ENCODE data around the gene LRMDA. TPM values are rescaled to one million over a fixed set of nuclear protein-coding genes. Genes with fewer than 3 reads are reported as not detected.

LRMDA gene
- total RNA-seq, 2 experiments from 2014 or later: not detected

DNA sequence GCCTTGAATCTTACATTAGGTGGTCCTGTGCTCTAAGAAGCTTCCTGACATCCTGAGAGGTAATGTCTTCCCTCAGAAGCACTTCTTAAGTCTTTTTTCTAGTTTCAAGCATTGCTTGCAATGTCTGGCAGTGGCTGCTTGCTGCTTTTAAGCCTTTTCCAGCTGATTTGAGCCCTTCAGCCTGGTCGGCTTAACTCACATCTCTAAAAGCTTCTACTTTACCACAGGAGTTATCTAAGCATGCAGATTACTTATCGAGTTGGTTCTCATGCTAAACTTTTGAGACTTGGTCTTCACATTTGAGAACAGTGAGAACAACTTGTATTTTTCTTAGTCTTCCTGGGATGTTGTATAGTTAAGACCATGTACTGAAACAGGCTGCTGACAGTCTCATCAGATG is 3.9 kb downstream of the LRMDA start:
- ChIA-PET CTCF (ENCODE audit: unreplicated experiment) (no interaction called here), POLR2A (no interaction called here)
- BruUV-seq (replicated peaks): no TSS peak

DNA sequence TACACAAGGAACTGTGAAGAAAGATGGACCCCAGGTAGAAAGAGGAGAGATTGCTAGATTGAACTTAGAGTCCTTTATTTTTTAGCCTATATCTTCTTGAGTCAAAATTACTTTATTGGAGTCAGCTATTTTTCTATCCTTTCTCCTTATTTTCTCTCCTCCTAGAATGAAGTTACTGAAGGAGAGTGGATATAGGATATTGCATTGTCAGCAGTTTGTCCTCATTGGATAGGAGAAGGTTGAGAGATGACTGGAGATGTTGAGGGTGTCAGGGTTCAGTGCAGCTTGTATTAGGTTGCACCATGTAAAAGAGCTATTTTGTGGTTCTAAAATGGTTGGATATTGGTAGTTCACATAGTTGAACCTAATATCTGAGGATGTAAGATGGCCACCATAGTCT is 5.5 kb downstream of the LRMDA start:
- CTCF ChIA-PET (ENCODE audit: unreplicated experiment): no interaction called here
- POLR2A ChIA-PET: no interaction called here

More for the DNA sequence above, 3.9 kb downstream of the LRMDA start:
- no peaks in the 10 kb centered on the region for H3K79me2 ChIP-seq (ENCODE audit: insufficient read depth, low read depth, low read length)
- no peaks in the 10 kb centered on the region for H3K36me3 ChIP-seq (ENCODE audit: insufficient read depth, low read length)
- H3K27ac ChIP-seq (ENCODE audit: low read depth, low read length, poor library complexity, severe bottlenecking): no peak overlapping the region
- TF ChIP-seq, protein P1, sequence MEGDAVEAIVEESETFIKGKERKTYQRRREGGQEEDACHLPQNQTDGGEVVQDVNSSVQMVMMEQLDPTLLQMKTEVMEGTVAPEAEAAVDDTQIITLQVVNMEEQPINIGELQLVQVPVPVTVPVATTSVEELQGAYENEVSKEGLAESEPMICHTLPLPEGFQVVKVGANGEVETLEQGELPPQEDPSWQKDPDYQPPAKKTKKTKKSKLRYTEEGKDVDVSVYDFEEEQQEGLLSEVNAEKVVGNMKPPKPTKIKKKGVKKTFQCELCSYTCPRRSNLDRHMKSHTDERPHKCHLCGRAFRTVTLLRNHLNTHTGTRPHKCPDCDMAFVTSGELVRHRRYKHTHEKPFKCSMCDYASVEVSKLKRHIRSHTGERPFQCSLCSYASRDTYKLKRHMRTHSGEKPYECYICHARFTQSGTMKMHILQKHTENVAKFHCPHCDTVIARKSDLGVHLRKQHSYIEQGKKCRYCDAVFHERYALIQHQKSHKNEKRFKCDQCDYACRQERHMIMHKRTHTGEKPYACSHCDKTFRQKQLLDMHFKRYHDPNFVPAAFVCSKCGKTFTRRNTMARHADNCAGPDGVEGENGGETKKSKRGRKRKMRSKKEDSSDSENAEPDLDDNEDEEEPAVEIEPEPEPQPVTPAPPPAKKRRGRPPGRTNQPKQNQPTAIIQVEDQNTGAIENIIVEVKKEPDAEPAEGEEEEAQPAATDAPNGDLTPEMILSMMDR (conservative IDR thresholded peaks at IDR 0.05; ENCODE audit: low read length): no peak
- no peak for TF ChIP-seq EZH2phosphoT487 (IDR thresholded peaks at IDR 0.05; ENCODE audit: borderline replicate concordance, low read depth, low read length)
- no peak for DNase-seq (ENCODE audit: low spot score)
- H3K4me3 ChIP-seq (ENCODE audit: low read depth, low read length, poor library complexity, severe bottlenecking): no peak overlapping the region
- intact Hi-C loops (cut with micrococcal nuclease; ENCODE audit: unreplicated experiment): no loop called here
- H3K9me2 ChIP-seq (ENCODE audit: insufficient read depth, low read length): no peaks in the 10 kb centered on the region
- H3K4me1 ChIP-seq (ENCODE audit: insufficient read depth, low read length, poor library complexity, severe bottlenecking): no peaks in the 10 kb centered on the region
- no peak overlapping the region for H2AFZ ChIP-seq (ENCODE audit: low read length)
- no peaks in the 10 kb centered on the region for H3K9me3 ChIP-seq (ENCODE audit: low read length)
- H3K4me2 ChIP-seq (ENCODE audit: low read length): no peak overlapping the region
- H4K20me1 ChIP-seq (ENCODE audit: insufficient read depth, low read length): no peaks in the 10 kb centered on the region

DNA sequence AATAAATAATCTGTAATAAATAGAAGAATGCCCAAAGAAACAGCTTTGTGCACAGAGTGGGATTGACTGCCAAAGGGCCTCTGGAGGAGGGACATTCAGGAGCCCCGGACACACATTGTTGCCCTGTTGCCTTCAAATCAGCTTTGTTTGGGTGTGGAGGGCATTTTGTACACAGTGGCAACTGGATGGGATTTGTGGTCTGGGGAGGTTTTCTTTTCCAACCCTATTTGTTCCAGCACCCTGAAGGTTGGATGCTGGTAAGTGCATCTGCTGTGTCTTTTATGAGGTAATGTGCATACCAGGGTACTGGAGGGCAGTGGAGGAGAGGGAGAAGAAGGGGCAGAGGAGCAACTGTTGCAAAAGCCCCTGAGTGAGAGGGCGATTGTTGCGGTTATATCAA is 6.3 kb downstream of the LRMDA start:
- no peaks in the 10 kb centered on the region for H4K20me1 ChIP-seq (ENCODE audit: insufficient read depth, low read length)
- H2AFZ ChIP-seq (ENCODE audit: low read length): no peak overlapping the region
- ChIA-PET POLR2A (no interaction called here), CTCF (ENCODE audit: unreplicated experiment) (no interaction called here)
- no peak for TF ChIP-seq EZH2phosphoT487 (IDR thresholded peaks at IDR 0.05; ENCODE audit: borderline replicate concordance, low read depth, low read length)
- TF ChIP-seq, protein P1 (conservative IDR thresholded peaks at IDR 0.05; ENCODE audit: low read length): no peak
- H3K27ac ChIP-seq (ENCODE audit: low read depth, low read length, poor library complexity, severe bottlenecking): no peak overlapping the region
- H3K9me2 ChIP-seq (ENCODE audit: insufficient read depth, low read length): no peaks in the 10 kb centered on the region
- H3K4me2 ChIP-seq (ENCODE audit: low read length): no peak overlapping the region
- no TSS peak for BruUV-seq (replicated peaks)
- H3K9me3 ChIP-seq (ENCODE audit: low read length): 0 out of 2 replicates have a peak, but pooled peaks cover 6% of the 10 kb centered on the region
- intact Hi-C loops (cut with micrococcal nuclease; ENCODE audit: unreplicated experiment): no loop called here
- no peaks in the 10 kb centered on the region for H3K4me1 ChIP-seq (ENCODE audit: insufficient read depth, low read length, poor library complexity, severe bottlenecking)
- no peaks in the 10 kb centered on the region for H3K79me2 ChIP-seq (ENCODE audit: insufficient read depth, low read depth, low read length)
- H3K36me3 ChIP-seq (ENCODE audit: insufficient read depth, low read length): no peaks in the 10 kb centered on the region
- no peak for DNase-seq (ENCODE audit: low spot score)
- no peak overlapping the region for H3K4me3 ChIP-seq (ENCODE audit: low read depth, low read length, poor library complexity, severe bottlenecking)

More for the DNA sequence above, 5.5 kb downstream of the LRMDA start:
- Histone ChIP-seq H3K36me3 (ENCODE audit: insufficient read depth, low read length) (no peaks in the 10 kb centered on the region), H2AFZ (ENCODE audit: low read length) (no peak overlapping the region), H3K79me2 (ENCODE audit: insufficient read depth, low read depth, low read length) (no peaks in the 10 kb centered on the region), H3K4me3 (ENCODE audit: low read depth, low read length, poor library complexity, severe bottlenecking) (no peak overlapping the region), H4K20me1 (ENCODE audit: insufficient read depth, low read length) (no peaks in the 10 kb centered on the region), H3K27ac (ENCODE audit: low read depth, low read length, poor library complexity, severe bottlenecking) (no peak overlapping the region), H3K9me2 (ENCODE audit: insufficient read depth, low read length) (no peaks in the 10 kb centered on the region), H3K4me2 (ENCODE audit: low read length) (no peak overlapping the region), H3K4me1 (ENCODE audit: insufficient read depth, low read length, poor library complexity, severe bottlenecking) (no peaks in the 10 kb centered on the region), H3K9me3 (ENCODE audit: low read length) (no peaks in the 10 kb centered on the region)
- no TSS peak for BruUV-seq (replicated peaks)
- intact Hi-C loops (cut with micrococcal nuclease; ENCODE audit: unreplicated experiment): no loop called here
- DNase-seq (ENCODE audit: low spot score): no peak
- TF ChIP-seq EZH2phosphoT487 (IDR thresholded peaks at IDR 0.05; ENCODE audit: borderline replicate concordance, low read depth, low read length): no peak
- TF ChIP-seq, protein P1 (conservative IDR thresholded peaks at IDR 0.05; ENCODE audit: low read length): no peak

All from OCI-LY7 (cell line).